Measurements from ENCODE around the gene CHAD.

The CHAD gene

DNA sequence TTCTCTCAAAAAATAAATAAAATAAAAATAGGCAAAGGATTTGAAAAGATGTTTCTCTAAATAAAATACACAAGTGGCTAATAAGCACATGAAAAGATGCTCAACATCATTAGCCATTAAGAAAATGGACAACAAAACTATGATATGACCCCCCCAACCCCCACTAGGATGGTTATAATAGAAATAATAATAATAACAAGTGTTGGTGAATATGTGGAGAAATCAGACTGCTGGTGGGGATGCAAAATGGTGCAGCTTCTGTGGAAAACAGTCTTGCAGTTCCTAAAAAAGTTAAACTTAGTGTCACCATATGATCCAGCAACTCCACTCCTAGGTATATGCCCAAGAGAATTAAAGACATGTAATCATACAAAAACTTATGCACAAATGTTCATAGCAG is 30.6 kb upstream of the CHAD start:
- Histone ChIP-seq H3K4me3 (no peak overlapping the region), H3K9me3 (no peaks in the 10 kb centered on the region), H3K27me3 (peaks cover 0 to 2% of the 10 kb centered on the region in 2 donors), H3K27ac (no peak overlapping the region), H3K4me1 (no peaks in the 10 kb centered on the region), H3K36me3 (no peaks in the 10 kb centered on the region)
- TF ChIP-seq, protein P1, sequence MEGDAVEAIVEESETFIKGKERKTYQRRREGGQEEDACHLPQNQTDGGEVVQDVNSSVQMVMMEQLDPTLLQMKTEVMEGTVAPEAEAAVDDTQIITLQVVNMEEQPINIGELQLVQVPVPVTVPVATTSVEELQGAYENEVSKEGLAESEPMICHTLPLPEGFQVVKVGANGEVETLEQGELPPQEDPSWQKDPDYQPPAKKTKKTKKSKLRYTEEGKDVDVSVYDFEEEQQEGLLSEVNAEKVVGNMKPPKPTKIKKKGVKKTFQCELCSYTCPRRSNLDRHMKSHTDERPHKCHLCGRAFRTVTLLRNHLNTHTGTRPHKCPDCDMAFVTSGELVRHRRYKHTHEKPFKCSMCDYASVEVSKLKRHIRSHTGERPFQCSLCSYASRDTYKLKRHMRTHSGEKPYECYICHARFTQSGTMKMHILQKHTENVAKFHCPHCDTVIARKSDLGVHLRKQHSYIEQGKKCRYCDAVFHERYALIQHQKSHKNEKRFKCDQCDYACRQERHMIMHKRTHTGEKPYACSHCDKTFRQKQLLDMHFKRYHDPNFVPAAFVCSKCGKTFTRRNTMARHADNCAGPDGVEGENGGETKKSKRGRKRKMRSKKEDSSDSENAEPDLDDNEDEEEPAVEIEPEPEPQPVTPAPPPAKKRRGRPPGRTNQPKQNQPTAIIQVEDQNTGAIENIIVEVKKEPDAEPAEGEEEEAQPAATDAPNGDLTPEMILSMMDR (IDR thresholded peaks at IDR 0.05): no peak
- intact Hi-C loops (cut with DNase I; ENCODE audit: low total_unique reads): no loop called here
- DNase-seq: no peak

DNA sequence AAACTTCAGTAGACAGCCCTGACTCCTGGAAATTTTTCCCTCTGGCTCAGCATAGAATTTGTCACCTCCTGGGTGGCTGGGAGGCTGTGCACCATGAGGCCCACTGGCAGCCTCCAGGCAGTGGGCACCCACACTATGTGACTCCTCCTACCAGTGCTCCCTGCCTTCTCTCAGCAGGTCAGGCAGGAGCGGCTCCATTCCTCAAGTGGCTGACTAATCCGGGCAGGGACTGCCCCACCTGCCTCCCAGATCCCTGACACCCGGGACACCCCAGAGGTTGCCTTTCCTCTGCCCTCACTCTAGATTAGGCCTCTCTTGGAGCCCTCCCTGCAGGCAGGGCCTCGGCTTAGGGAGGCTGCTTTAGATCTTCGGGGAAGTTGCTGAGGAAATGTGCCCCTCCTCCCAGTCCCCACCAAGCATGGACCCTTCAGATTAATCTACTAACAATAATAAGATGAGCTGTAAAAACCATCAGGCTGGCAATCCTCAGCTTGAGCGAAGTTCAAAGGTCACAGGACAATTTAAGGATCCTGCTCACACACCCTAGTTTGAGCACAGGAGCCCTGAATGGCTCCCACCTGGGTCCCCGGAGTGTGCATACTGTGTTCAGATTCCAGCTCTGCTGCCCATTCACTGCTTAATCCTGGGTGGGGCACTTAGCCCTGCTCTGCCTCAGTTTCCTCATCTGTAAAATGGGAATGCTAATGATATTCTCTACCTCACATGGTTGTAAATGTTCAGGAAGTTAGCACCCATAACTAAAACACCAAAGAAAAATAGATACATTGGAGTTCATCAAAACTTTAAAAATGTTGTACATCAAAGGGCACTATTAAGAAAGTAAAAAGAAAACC is 29.6 kb upstream of the CHAD start:
- Histone ChIP-seq H3K27me3 (no peaks in the 10 kb centered on the region), H3K4me3 (no peak overlapping the region), H3K9me3 (no peaks in the 10 kb centered on the region), H3K36me3 (no peaks in the 10 kb centered on the region), H3K4me1 (no peaks in the 10 kb centered on the region), H3K27ac (no peak overlapping the region)
- DNase-seq: no peak
- TF ChIP-seq, protein P1 (IDR thresholded peaks at IDR 0.05): no peak
- intact Hi-C loops (cut with DNase I; ENCODE audit: low total_unique reads): no loop called here

DNA sequence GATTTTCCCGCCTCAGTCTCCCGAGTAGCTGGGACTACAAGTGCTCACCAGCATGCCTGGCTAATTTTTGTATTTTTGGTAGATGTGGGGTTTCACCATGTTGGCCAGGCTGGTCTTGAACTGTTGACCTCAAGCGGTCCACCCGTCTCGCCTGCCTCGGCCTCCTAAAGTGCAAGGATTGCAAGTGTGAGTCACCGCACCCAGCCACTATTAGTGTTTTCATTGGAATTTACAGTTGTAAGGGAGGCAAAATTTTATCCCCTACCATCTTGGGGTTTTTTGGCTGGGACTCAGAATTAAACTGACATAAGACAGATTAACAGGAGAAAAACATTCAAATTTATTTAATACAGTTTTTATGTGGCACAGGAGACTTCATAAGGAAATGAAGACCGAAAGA is 27.2 kb upstream of the CHAD start:
- no peak for DNase-seq
- H3K4me3 ChIP-seq: no peak overlapping the region
- intact Hi-C loops (cut with DNase I; ENCODE audit: low total_unique reads): no loop called here
- no peaks in the 10 kb centered on the region for H3K9me3 ChIP-seq
- no peaks in the 10 kb centered on the region for H3K4me1 ChIP-seq
- H3K36me3 ChIP-seq: no peaks in the 10 kb centered on the region
- H3K27me3 ChIP-seq: no peaks in the 10 kb centered on the region
- H3K27ac ChIP-seq: no peak overlapping the region
- TF ChIP-seq, protein P1 (IDR thresholded peaks at IDR 0.05): no peak

DNA sequence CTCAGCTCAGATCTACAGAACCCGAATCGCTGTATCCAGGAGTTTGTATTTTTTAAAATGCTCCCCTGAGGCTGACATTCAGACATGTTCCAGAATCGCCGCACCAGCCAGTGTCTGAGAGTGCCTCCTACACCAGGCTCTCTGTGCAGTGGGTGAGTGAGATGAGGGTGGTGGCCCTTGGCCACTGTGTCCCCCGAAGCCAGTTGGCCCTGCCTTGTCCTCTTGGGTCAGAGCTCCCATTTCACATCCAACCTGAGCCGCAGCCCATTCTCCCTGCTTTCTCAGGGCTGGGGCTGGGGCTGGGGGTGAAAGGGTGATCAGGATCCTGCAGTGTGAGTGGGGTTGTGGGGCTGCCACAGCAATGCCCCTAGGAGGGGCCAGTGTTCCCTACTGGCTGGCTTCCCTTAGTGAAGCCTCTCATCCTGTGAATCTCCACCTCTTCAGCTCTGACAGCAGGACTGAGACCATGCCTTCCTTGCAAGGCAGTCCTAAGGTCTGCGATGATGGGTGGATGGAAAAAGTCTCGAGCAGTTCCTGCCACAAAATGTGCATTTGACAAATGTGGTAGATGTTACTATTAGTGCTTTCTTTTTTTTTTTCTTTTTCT is 26.6 kb upstream of the CHAD start:
- no peaks in the 10 kb centered on the region for H3K9me3 ChIP-seq
- intact Hi-C loops (cut with DNase I; ENCODE audit: low total_unique reads): no loop called here
- DNase-seq: no peak
- H3K27ac ChIP-seq: no peak overlapping the region
- no peaks in the 10 kb centered on the region for H3K4me1 ChIP-seq
- no peak overlapping the region for H3K4me3 ChIP-seq
- H3K27me3 ChIP-seq: no peaks in the 10 kb centered on the region
- H3K36me3 ChIP-seq: no peaks in the 10 kb centered on the region
- TF ChIP-seq, protein P1 (IDR thresholded peaks at IDR 0.05): no peak

DNA sequence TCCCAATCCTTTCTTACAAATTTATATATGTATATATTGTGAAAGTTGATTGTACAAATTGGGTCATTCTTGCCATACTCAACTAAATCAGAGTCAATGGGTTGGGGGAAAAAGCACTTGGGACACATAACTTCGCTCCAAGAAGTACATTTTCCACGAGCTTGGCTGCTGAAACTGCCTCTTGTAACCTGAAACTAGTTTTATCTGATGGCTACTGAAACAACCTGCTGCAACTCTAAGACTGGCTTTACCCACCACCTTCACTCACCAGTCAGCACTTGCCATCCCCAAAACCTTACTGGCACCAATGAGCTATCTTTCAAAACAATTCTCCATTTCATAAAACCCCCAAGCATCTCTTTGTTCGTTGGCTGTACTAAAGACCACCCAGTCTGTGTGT is 25.1 kb upstream of the CHAD start:
- no peaks in the 10 kb centered on the region for H3K4me1 ChIP-seq
- H3K27me3 ChIP-seq: no peaks in the 10 kb centered on the region
- no peak for DNase-seq
- no peak overlapping the region for H3K4me3 ChIP-seq
- no peaks in the 10 kb centered on the region for H3K9me3 ChIP-seq
- intact Hi-C loops (cut with DNase I; ENCODE audit: low total_unique reads): no loop called here
- no peak overlapping the region for H3K27ac ChIP-seq
- H3K36me3 ChIP-seq: no peaks in the 10 kb centered on the region
- TF ChIP-seq, protein P1 (IDR thresholded peaks at IDR 0.05): no peak

Data from tibial artery (tissue), 4 donors.